GM19035 (cell line): Measurements from ENCODE around the gene TDRD9.
"Not testable (repeated sequence)": the region's sequence is repeated elsewhere in the genome, so short reads cannot be mapped to it uniquely, and the experiment has no call there.

Experiments
- ATAC-seq: cut with Tn5 transposase; IDR thresholded peaks from one replicate; pipeline ENCODE4 v1.9.1; 2021; ENCODE audit not compliant: unreplicated experiment

TDRD9 gene

GRCh38 chr14:103928011-103928890, at the start of gene TDRD9:
Gene TDRD9 (plus strand): TSS chr14:103928456. CDS start chr14:103928510, 54 bp downstream.
- ATAC-seq: no peak

- no peak for ATAC-seq
Observed at GRCh38 chr14:103879118-103879569, 49.1 kb upstream of the TDRD9 start.

- ATAC-seq: no peak
Observed at GRCh38 chr14:103879570-103880347, 48.5 kb upstream of the TDRD9 start.

GRCh38 chr14:103880348-103881267, 47.6 kb upstream of the TDRD9 start:
- ATAC-seq: no peak

- no peak for ATAC-seq
Observed at GRCh38 chr14:103881268-103882201, 46.7 kb upstream of the TDRD9 start.

- no peak for ATAC-seq
Observed at GRCh38 chr14:103882503-103883262, 45.6 kb upstream of the TDRD9 start.

- ATAC-seq: no peak
Observed at GRCh38 chr14:103883263-103883523, 45.1 kb upstream of the TDRD9 start.

GRCh38 chr14:103884854-103885253, 43.4 kb upstream of the TDRD9 start:
- no peak for ATAC-seq

DNA sequence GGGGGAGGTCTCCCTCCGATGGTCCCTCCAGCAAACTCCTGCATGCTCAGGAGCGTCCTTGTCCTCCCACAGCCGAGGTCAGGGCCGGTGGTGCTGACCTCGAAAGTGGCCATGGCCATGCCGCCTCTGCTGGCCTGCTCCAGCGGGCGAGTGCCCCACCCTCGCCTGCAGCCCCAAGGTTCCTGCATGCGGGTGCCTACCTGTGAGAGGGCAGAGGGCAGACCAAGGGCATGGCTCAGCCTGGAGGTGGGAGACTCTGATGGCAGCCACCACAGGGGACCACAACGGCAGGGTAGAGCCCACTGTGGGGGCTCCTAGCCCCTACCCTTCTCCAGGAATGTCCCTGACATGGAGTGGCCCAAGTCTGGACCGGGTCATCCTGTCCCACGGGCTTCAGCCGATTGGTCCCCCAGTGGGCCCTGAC, 42.7 kb upstream of the TDRD9 start:
- ATAC-seq: no peak

GRCh38 chr14:103886304-103887169, 41.7 kb upstream of the TDRD9 start:
- no peak for ATAC-seq

DNA sequence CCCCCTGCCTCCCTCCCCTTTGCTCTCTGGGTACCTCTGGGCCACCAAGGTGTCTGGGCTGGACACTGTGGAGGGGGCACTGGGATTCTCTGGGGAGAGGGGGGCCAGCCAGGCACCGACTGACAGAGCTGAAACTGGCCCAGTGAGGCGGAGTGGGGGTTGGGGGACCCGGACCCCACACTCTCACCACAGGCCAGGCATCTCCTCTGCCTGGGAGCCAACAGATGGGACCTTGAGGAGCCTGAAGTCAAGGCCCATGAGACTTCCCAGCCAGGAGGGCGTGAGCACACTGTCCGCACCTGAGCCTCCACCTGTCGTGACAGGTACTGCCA, 41.1 kb upstream of the TDRD9 start:
- ATAC-seq: no peak

DNA sequence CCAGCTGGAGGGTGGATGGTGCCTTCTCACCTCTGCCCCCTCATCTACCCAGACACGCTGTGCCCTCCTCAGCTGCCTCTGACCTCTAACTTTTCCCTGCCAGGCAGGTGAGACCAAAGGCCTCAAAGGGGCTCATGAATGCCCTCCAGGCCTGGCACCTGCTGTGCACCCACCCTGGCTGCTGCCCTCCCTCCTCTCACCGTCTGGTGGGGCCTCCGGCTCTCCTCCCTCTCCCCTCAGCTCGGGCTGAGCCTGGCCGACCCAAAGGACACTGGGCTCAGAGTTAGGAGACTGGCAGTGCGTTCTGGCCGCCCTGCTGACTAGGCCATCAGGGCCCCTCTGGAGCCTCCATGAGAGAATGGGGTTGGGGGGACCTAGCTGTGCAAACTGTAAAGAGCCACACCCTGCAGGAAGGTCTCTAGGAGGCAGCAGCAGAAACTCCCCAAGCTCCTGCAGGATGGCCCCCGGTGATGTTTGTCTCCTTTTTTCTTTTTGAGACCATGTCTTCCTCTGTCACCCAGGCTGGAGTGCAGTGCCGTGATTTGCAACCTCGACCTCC, 40.6 kb upstream of the TDRD9 start:
- ATAC-seq: no peak

GRCh38 chr14:103889002-103889312, 39.3 kb upstream of the TDRD9 start:
- ATAC-seq: not testable (repeated sequence)

- ATAC-seq: no peak
Observed at GRCh38 chr14:103889313-103890051, 38.8 kb upstream of the TDRD9 start.

GRCh38 chr14:103890052-103890371, 38.2 kb upstream of the TDRD9 start:
- ATAC-seq: no peak

GRCh38 chr14:103890821-103891666, 37.2 kb upstream of the TDRD9 start:
- ATAC-seq: no peak

GRCh38 chr14:103891667-103892215, 36.5 kb upstream of the TDRD9 start:
- ATAC-seq: no peak
